ENCODE data around the gene HOMER2. TPM values are rescaled to one million over a fixed set of nuclear protein-coding genes. Genes with fewer than 3 reads are reported as not detected.

The HOMER2 gene
- total RNA-seq, 1 donor = 11.6 TPM

DNA sequence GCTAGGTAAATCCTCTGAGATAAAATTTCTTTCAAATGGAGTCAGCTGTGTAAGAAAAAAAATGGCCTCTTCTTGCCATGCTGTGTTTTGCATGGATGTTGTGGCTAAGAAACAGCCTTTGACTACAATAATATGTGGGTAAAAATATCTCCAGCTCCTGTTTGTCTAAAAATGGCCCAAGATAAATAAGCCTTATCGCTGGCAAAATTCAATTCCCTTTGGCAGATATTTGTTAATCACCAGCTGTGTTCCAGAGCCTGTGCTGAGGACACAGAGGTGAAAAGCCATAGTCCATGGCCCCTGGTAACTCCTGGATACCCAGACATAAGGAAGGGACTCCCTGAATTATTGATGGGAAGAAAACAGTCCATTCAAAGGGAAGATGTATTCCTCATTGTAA lies 18.2 kb upstream of the HOMER2 start:
- no peaks in the 10 kb centered on the region for H3K9me3 ChIP-seq (ENCODE audit: low read depth, low read length)

GRCh38 chr15:82970078-82970686 lies 17.7 kb upstream of the HOMER2 start:
- DNase-seq (ENCODE audit: insufficient read length, low spot score, missing footprints) = no peak
- no peaks in the 10 kb centered on the region for H3K27me3 ChIP-seq (ENCODE audit: insufficient read depth, low read length)
- no peaks in the 10 kb centered on the region for H4K20me1 ChIP-seq (ENCODE audit: insufficient read depth, low read length)
- H3K79me2 ChIP-seq (ENCODE audit: insufficient read depth, low read length) = no peaks in the 10 kb centered on the region
- H3K4me2 ChIP-seq (ENCODE audit: insufficient read depth, low read length) = no peak overlapping the region
- H2AFZ ChIP-seq (ENCODE audit: low read length) = no peak overlapping the region
- peaks cover 13% of the 10 kb centered on the region for H3K4me1 ChIP-seq (ENCODE audit: insufficient read depth, low read length)
- no peak for TF ChIP-seq CTCF (IDR thresholded peaks at IDR 0.05; ENCODE audit: extremely low read depth, low read depth, low read length)
- no peak overlapping the region for H3K4me3 ChIP-seq (ENCODE audit: insufficient read depth, low read length)
- H3K27ac ChIP-seq (ENCODE audit: low read depth, low read length) = no peak overlapping the region
- H3K9me3 ChIP-seq (ENCODE audit: low read depth, low read length) = no peaks in the 10 kb centered on the region
- no peaks in the 10 kb centered on the region for H3K36me3 ChIP-seq (ENCODE audit: insufficient read depth, low read length)

More for the DNA sequence above, 18.2 kb upstream of the HOMER2 start:
- no peak for DNase-seq (ENCODE audit: insufficient read length, low spot score, missing footprints)
- no peak overlapping the region for H3K27ac ChIP-seq (ENCODE audit: low read depth, low read length)
- H4K20me1 ChIP-seq (ENCODE audit: insufficient read depth, low read length) = no peaks in the 10 kb centered on the region
- H3K79me2 ChIP-seq (ENCODE audit: insufficient read depth, low read length) = no peaks in the 10 kb centered on the region
- TF ChIP-seq CTCF (IDR thresholded peaks at IDR 0.05; ENCODE audit: extremely low read depth, low read depth, low read length) = no peak
- peaks cover 13% of the 10 kb centered on the region for H3K4me1 ChIP-seq (ENCODE audit: insufficient read depth, low read length)
- H3K36me3 ChIP-seq (ENCODE audit: insufficient read depth, low read length) = no peaks in the 10 kb centered on the region
- H3K4me3 ChIP-seq (ENCODE audit: insufficient read depth, low read length) = no peak overlapping the region
- no peaks in the 10 kb centered on the region for H3K27me3 ChIP-seq (ENCODE audit: insufficient read depth, low read length)
- no peak overlapping the region for H3K4me2 ChIP-seq (ENCODE audit: insufficient read depth, low read length)
- no peak overlapping the region for H2AFZ ChIP-seq (ENCODE audit: low read length)

- Histone ChIP-seq H2AFZ (ENCODE audit: low read length) (no peak overlapping the region), H3K79me2 (ENCODE audit: insufficient read depth, low read length) (no peaks in the 10 kb centered on the region), H3K4me3 (ENCODE audit: insufficient read depth, low read length) (no peak overlapping the region), H3K36me3 (ENCODE audit: insufficient read depth, low read length) (no peaks in the 10 kb centered on the region), H4K20me1 (ENCODE audit: insufficient read depth, low read length) (no peaks in the 10 kb centered on the region), H3K4me1 (ENCODE audit: insufficient read depth, low read length) (peaks cover 13% of the 10 kb centered on the region), H3K9me3 (ENCODE audit: low read depth, low read length) (no peaks in the 10 kb centered on the region), H3K27me3 (ENCODE audit: insufficient read depth, low read length) (no peaks in the 10 kb centered on the region), H3K27ac (ENCODE audit: low read depth, low read length) (no peak overlapping the region), H3K4me2 (ENCODE audit: insufficient read depth, low read length) (no peak overlapping the region)
- TF ChIP-seq CTCF (IDR thresholded peaks at IDR 0.05; ENCODE audit: extremely low read depth, low read depth, low read length) = no peak
- DNase-seq (ENCODE audit: insufficient read length, low spot score, missing footprints) = no peak
Measured at GRCh38 chr15:82969353-82969752, 16.8 kb upstream of the HOMER2 start.

GRCh38 chr15:82968066-82968465 lies 15.5 kb upstream of the HOMER2 start:
- peak; percentile 84 for DNase-seq (ENCODE audit: insufficient read length, low spot score, missing footprints)
- H3K79me2 ChIP-seq (ENCODE audit: insufficient read depth, low read length) = no peaks in the 10 kb centered on the region

More at GRCh38 chr15:82968066-82968465, 15.5 kb upstream of the HOMER2 start:
- peak overlapping the region; percentile 18 for H3K4me2 ChIP-seq (ENCODE audit: insufficient read depth, low read length)
- H3K36me3 ChIP-seq (ENCODE audit: insufficient read depth, low read length) = no peaks in the 10 kb centered on the region
- TF ChIP-seq CTCF (IDR thresholded peaks at IDR 0.05; ENCODE audit: extremely low read depth, low read depth, low read length) = no peak
- no peaks in the 10 kb centered on the region for H4K20me1 ChIP-seq (ENCODE audit: insufficient read depth, low read length)
- H3K4me3 ChIP-seq (ENCODE audit: insufficient read depth, low read length) = no peak overlapping the region
- no peak overlapping the region for H2AFZ ChIP-seq (ENCODE audit: low read length)
- no peak overlapping the region for H3K27ac ChIP-seq (ENCODE audit: low read depth, low read length)
- peaks cover 20% of the 10 kb centered on the region for H3K4me1 ChIP-seq (ENCODE audit: insufficient read depth, low read length)
- H3K9me3 ChIP-seq (ENCODE audit: low read depth, low read length) = no peaks in the 10 kb centered on the region
- no peaks in the 10 kb centered on the region for H3K27me3 ChIP-seq (ENCODE audit: insufficient read depth, low read length)

Data from osteoblast (primary cell).